Measurements from ENCODE around the gene PAAF1. TPM values are rescaled to one million over a fixed set of nuclear protein-coding genes. Genes with fewer than 3 reads are reported as not detected.
A peak's percentile ranks its signal among the peaks of the same experiment; 100 is the strongest.

PAAF1 gene
- total RNA-seq, 1 donor from 2014 or later = 19.5 TPM

DNA sequence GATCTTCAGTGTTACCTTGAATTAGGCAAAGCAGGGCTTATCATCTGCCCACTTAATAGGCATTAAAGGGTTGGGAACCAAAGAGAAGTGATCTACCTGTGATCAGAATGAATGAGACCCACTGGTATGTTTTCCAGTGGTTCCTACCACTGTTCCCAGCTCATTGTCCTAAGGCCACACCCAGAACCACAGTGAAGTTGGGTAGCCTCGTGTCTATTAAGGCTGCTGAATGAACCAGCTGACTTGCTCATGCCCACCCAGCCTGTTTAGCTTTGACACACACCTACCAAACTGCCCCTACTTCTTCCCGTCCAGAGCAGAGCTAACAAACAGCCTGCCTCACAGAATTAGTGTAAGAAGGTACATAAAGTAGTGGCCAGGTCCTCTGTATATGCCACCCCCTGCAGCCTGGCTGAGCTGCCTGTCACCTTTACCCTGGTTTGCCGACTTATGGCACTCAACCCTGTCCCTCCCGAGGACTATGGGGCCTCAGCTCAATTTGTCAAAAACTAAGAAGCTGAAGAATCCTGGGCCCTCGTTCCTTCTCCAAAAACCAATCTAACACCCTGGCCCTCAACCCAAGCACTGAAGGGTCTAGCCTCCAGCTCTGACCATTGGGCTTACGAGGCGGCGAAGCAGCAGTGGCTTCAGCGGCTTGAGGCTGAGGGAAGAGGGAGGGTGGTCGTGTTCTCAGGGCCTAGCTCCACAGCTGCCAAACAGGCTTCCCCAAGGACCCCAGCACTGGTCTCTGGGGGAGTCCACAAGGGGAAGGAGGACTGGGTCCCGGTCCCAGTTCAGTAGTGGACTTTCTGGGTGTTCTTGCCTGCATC is 96.0 kb downstream of the PAAF1 start:
- DNase-seq (ENCODE audit: low spot score) = no peak

DNA sequence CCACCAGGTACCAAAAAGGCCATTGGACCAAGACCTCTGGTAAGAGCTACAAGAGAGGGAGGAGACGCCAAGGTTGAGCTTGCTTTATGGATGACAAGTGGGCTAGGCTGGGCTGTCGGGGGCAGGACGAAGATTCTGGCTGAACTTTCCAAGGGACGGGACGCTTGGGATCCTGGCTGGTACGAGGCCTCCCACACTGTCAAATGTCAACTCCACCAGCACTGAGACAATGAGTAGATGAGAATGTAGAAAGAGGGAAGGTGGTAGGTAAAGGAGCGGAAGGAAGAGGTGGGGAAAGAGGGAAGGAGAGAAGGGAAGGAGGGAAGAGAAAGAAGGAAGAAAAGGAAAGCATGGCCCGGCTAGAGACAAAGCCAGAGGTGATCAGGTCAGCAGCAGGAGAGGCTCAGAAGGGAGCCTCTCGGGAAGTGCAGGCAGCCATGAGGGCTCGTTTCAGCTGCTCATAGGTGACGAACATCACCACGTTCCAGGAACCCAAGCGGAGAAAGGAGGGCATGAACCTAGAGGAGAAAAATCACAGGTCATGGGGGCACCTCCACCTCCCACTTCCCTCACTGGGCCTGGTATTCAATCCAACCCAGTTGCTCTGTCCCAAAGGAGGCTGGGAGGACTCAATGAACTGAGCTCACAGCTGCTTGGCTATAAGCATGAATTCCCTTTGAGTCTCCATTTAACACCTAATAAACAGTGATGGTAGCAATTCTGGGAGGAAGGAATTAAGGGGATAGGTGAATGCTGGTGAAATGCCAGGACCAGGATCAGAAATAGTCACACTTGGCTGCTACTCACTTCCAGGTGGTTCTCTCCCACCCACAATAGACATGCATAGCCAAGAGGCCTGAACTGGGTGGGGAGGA is 98.0 kb downstream of the PAAF1 start:
- no peak for DNase-seq (ENCODE audit: low spot score)

- no peak for DNase-seq (ENCODE audit: low spot score)
These were observed 98.6 kb downstream of the PAAF1 start for GRCh38 chr11:73975479-73975757.

DNA sequence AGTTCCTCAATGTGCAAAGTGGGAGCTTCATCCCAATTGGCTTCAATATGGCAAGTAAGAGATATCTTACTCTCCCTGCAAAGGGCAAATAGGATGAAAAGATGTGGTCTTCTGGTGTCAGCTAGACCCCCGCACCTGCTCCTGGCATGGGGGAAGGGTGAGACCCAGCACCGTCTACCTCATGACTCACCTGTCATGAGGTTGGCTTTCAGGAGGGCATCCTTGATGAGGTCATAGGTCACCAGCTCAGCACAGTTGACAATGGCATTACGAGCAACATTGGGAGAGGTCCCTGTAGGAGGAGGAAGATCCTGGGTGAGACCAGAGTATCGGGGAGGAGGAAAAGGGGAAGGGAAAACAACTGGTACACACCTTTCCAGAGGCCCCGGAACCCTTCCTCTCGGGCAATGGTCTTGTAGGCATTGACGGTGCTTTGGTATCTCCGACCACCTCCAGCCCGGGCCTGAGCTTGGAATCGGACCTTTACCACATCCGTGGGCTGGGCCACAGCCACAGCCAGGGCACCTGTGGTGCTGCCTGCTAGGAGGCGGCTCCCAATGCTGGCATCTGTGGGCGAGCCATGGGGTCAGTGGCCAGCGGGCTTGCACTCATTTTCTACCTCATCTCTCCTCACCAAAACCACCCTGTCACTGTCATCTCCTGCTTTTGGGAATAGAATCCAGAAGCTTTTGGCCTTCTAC is 99.8 kb downstream of the PAAF1 start:
- no peak for DNase-seq (ENCODE audit: low spot score)

- no peak for DNase-seq (ENCODE audit: low spot score)
These were observed 101.2 kb downstream of the PAAF1 start for GRCh38 chr11:73977856-73978519.

DNA sequence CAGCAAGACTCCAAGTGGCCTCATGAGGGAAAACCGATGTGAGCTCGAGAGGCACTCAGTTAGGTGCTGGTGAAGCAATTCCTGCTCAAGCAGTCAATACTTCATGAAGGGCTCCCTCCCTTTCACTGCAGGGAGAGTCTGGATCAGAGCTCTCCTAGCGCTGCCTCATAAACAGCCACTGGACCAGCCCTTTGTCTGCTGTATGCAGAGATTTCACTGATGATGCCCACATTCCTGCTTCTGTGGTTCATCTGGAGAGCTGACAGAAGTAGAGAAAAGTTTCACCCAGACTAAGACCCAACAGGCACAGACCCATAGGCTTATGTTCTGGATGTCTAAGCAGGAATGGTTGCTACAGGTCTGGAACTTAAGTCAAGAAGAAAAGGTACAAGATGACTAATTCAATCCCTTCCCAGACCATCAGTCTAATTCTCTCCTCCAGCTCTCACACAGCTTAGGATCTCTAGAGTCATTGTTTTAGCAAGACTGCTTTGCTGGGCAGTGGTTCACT is 101.8 kb downstream of the PAAF1 start:
- no peak for DNase-seq (ENCODE audit: low spot score)

DNA sequence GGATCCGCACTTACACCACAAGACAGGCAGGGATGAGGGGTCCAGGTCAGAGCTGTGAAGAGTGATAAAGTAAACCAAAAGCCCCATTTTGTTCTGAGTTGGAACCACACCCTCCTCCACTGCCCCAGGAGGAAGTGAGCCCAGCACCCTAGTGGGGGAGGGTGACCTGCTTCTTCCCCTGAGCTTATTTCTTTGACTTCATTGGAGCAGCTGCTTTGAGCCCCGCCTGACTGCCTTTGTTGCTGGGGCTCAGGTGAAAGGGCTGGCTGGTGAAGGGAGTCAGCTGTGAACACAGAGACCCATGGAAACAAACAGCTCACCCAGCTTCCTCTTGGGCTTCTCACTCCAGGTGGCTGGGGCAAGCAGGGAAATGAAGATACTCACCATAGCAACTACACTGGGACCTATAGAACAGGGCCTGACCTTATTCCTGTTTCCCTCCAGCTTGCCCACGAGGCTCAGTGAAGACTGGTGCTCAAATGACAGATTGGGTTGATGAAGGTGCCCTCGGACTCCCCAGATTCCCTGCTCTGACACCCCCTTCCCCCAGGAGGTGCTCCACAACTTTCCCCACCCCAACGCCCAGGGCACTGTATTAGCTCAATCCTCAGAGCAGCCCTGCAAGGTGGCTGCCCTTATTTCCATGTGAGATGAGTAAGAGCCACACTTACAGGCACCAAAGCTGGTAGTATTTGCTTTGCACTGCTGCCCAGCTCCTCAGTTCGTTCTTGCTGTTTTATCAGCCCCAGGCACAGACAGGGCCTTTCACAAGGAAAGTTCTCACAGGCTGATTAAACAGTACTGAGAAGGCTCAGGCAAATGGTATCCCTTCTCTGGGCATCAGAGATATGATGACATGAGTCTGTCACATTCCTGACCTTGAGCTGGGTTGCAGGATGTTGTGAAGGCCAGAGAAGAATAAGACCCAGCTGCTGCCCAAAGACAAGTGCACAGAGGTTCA is 103.5 kb downstream of the PAAF1 start:
- DNase-seq (ENCODE audit: low spot score) = peak; percentile 57

Other genes starting within 250 kb of the PAAF1 start
- gene PLEKHB1, start 230.4 kb upstream of the PAAF1 start, total RNA-seq = 58.1 TPM
- gene RAB6A, start 115.9 kb upstream of the PAAF1 start, total RNA-seq = 168 TPM
- gene MRPL48, start 89.1 kb upstream of the PAAF1 start, total RNA-seq = 28.1 TPM
- gene COA4, start 153 bp upstream of the PAAF1 start, total RNA-seq = 76.3 TPM
- 10.2 TPM for gene DNAJB13, start 74.0 kb downstream of the PAAF1 start, total RNA-seq
- gene UCP2, start 105.8 kb downstream of the PAAF1 start, total RNA-seq = 37.9 TPM
- gene UCP3, start 132.1 kb downstream of the PAAF1 start, total RNA-seq = 2.0 TPM

Measured in mucosa of gallbladder (tissue), 1 donor.